Nephron progenitor cell (in vitro differentiated cells): ENCODE measurements around the gene ELN.

ENCODE experiments used
- DNase-seq: peaks from one replicate; pipeline ENCODE4 v3.0.0; 2021
- H3K27ac Mint-ChIP-seq: 2 replicates; pipeline ENCODE4 v1.8.0; 2021; ENCODE audit warnings: mild to moderate bottlenecking, moderate library complexity, mixed read lengths
- H3K27me3 Mint-ChIP-seq: 2 replicates; pipeline ENCODE4 v1.8.0; 2021; ENCODE audit warnings: mild to moderate bottlenecking, low read depth, mixed read lengths; ENCODE audit not compliant: poor library complexity
- H3K36me3 Mint-ChIP-seq: 2 replicates; pipeline ENCODE4 v1.8.0; 2021; ENCODE audit warnings: low read depth, mixed read lengths
- H3K4me1 Mint-ChIP-seq: 2 replicates; pipeline ENCODE4 v1.8.0; 2021; ENCODE audit warnings: mixed read lengths
- H3K4me3 Mint-ChIP-seq: 2 replicates; pipeline ENCODE4 v1.8.0; 2021; ENCODE audit warnings: mild to moderate bottlenecking, moderate library complexity, mixed read lengths
- H3K9me3 Mint-ChIP-seq: 2 replicates; pipeline ENCODE4 v1.8.0; 2021; ENCODE audit warnings: mild to moderate bottlenecking, moderate library complexity, mixed read lengths
- CTCF ChIP-seq: fragments of 200-600 bp; sonication (generic); IDR thresholded peaks from 2 replicates; pipeline ENCODE4 v1.5.0; 2021; ENCODE audit warnings: antibody characterized with exemption

The ELN gene

DNA sequence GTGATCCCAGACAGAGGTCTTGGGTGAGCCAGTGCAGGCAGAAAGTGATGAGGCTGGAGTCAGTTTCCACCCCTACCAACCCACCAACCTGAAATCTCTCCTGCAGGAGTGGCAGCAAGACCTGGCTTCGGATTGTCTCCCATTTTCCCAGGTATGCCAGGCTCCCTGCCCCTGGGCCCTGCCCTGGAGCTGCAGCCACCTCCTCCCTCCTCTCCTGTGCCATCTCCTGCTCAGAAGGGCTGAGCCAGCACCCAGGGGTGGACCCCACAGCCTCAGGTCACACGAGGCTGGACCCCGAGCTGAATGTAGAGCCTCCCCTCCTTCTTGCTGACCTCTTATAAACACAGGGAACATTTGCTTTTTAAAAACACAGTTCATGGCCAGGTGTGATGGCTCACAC lies 38.7 kb downstream of the ELN start:
- Mint-ChIP-seq H3K27ac (no peak overlapping the region), H3K4me3 (no peak overlapping the region), H3K9me3 (no peaks in the 10 kb centered on the region), H3K27me3 (peaks cover 10% of the 10 kb centered on the region), H3K4me1 (peaks cover 10% of the 10 kb centered on the region), H3K36me3 (no peaks in the 10 kb centered on the region)
- no peak for TF ChIP-seq CTCF
- DNase-seq: no peak

DNA sequence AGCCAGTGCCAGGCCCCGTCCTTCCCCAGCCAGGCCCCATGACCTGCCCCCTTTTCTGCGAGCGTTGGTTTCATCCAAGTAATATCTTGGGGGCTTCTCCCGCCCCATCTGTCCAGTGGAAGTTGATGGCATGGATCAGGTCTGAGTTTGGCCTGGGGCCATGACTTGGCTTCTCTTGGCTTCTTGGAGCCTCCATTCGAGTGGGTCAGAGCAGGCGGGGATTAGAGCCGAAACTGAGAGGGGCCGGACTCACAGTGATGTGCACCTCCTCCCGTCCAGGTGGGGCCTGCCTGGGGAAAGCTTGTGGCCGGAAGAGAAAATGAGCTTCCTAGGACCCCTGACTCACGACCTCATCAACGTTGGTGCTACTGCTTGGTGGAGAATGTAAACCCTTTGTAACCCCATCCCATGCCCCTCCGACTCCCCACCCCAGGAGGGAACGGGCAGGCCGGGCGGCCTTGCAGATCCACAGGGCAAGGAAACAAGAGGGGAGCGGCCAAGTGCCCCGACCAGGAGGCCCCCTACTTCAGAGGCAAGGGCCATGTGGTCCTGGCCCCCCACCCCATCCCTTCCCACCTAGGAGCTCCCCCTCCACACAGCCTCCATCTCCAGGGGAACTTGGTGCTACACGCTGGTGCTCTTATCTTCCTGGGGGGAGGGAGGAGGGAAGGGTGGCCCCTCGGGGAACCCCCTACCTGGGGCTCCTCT lies 40.6 kb downstream of the ELN start:
- no peak for TF ChIP-seq CTCF

DNA sequence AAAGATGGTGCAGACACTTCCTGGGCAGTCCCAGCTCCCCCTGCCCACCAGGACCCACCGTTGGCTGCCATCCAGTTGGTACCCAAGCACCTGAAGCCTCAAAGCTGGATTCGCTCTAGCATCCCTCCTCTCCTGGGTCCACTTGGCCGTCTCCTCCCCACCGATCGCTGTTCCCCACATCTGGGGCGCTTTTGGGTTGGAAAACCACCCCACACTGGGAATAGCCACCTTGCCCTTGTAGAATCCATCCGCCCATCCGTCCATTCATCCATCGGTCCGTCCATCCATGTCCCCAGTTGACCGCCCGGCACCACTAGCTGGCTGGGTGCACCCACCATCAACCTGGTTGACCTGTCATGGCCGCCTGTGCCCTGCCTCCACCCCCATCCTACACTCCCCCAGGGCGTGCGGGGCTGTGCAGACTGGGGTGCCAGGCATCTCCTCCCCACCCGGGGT lies 41.1 kb downstream of the ELN start:
- no peaks in the 10 kb centered on the region for H3K36me3 Mint-ChIP-seq
- H3K4me3 Mint-ChIP-seq: no peak overlapping the region
- peaks cover 23% of the 10 kb centered on the region for H3K27me3 Mint-ChIP-seq
- DNase-seq: no peak
- no peaks in the 10 kb centered on the region for H3K9me3 Mint-ChIP-seq
- no peak for TF ChIP-seq CTCF
- H3K4me1 Mint-ChIP-seq: peaks cover 10% of the 10 kb centered on the region
- H3K27ac Mint-ChIP-seq: no peak overlapping the region

More for the DNA sequence above, 40.6 kb downstream of the ELN start:
- peak overlapping the region; percentile 51 for H3K27ac Mint-ChIP-seq
- peaks cover 19% of the 10 kb centered on the region for H3K27me3 Mint-ChIP-seq
- peaks cover 10% of the 10 kb centered on the region for H3K4me1 Mint-ChIP-seq
- H3K36me3 Mint-ChIP-seq: no peaks in the 10 kb centered on the region
- H3K4me3 Mint-ChIP-seq: no peak overlapping the region
- DNase-seq: no peak
- no peaks in the 10 kb centered on the region for H3K9me3 Mint-ChIP-seq

- no peak overlapping the region for H3K4me3 Mint-ChIP-seq
- H3K36me3 Mint-ChIP-seq: no peaks in the 10 kb centered on the region
- no peak for DNase-seq
- H3K27me3 Mint-ChIP-seq: peaks cover 23% of the 10 kb centered on the region
- no peak for TF ChIP-seq CTCF
- peaks cover 10% of the 10 kb centered on the region for H3K4me1 Mint-ChIP-seq
- no peak overlapping the region for H3K27ac Mint-ChIP-seq
- no peaks in the 10 kb centered on the region for H3K9me3 Mint-ChIP-seq
Observed at GRCh38 chr7:74069790-74070618, 42.0 kb downstream of the ELN start.

DNA sequence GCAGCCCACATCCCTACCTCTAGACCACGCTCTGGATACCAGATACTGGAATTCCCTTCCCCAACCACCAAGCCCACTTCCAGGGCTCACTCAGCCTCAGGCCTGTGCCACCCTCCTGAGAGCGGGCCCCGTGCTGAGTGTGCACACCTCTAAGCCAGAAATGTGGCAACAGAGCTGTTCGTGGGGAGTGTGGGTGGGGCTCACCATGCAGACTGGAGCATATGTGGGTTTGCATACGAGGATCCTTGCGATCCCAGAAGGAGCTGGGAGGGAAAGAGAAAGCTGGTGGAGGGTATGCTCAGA lies 42.6 kb downstream of the ELN start:
- no peak overlapping the region for H3K27ac Mint-ChIP-seq
- no peak for TF ChIP-seq CTCF
- peaks cover 23% of the 10 kb centered on the region for H3K27me3 Mint-ChIP-seq
- no peak for DNase-seq
- no peaks in the 10 kb centered on the region for H3K36me3 Mint-ChIP-seq
- no peaks in the 10 kb centered on the region for H3K9me3 Mint-ChIP-seq
- H3K4me3 Mint-ChIP-seq: no peak overlapping the region
- peaks cover 10% of the 10 kb centered on the region for H3K4me1 Mint-ChIP-seq

DNA sequence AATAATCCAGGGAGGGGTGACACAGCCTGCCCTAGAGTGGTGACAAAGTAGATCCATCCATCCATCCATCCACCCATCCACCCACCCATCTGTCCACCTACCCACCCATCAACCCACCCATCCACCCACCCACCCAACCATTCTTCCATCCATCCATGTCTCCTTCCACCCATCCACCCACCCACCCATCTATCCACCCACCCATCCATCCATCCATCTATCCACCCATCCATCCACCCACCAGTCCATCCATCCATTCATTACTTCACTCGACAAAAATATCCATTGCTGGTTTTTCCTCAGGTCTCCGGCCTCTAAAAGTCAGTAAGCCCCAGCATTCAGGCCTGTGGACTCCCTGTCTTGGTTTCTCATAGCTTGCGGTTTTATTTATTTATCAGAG lies 43.1 kb downstream of the ELN start:
- H3K4me1 Mint-ChIP-seq: peaks cover 10% of the 10 kb centered on the region
- DNase-seq: no peak
- H3K27ac Mint-ChIP-seq: no peak overlapping the region
- no peaks in the 10 kb centered on the region for H3K36me3 Mint-ChIP-seq
- no peaks in the 10 kb centered on the region for H3K9me3 Mint-ChIP-seq
- no peak for TF ChIP-seq CTCF
- no peak overlapping the region for H3K4me3 Mint-ChIP-seq
- peaks cover 19% of the 10 kb centered on the region for H3K27me3 Mint-ChIP-seq
